GM19035 (cell line): ENCODE data around the gene JHY.

Experiments
- ATAC-seq: cut with Tn5 transposase; IDR thresholded peaks from one replicate; pipeline ENCODE4 v1.9.1; 2021; ENCODE audit not compliant: unreplicated experiment

The JHY gene

GRCh38 chr11:122871302-122871701, 11.3 kb upstream of the JHY start:
- ATAC-seq: no peak

GRCh38 chr11:122872046-122872445, 10.5 kb upstream of the JHY start:
- ATAC-seq: no peak

GRCh38 chr11:122874991-122875390, 7.6 kb upstream of the JHY start:
- ATAC-seq: peak; percentile 53

- no peak for ATAC-seq
Measured at GRCh38 chr11:122877732-122878131, 4.8 kb upstream of the JHY start.

- no peak for ATAC-seq
Measured at GRCh38 chr11:122879785-122880184, 2.8 kb upstream of the JHY start.

GRCh38 chr11:122882857-122883645, 492 bp downstream of the JHY start:
- peak; percentile 54 for ATAC-seq

GRCh38 chr11:122883646-122883979, 1.1 kb downstream of the JHY start:
- no peak for ATAC-seq

- ATAC-seq: no peak
Measured at GRCh38 chr11:122888162-122888561, 5.6 kb downstream of the JHY start.

- no peak for ATAC-seq
Measured at GRCh38 chr11:122893131-122893530, 10.6 kb downstream of the JHY start.

GRCh38 chr11:122895563-122895962, 13.0 kb downstream of the JHY start:
- no peak for ATAC-seq

GRCh38 chr11:122897606-122898210, 15.1 kb downstream of the JHY start:
- ATAC-seq: no peak

GRCh38 chr11:122898799-122899198, 16.2 kb downstream of the JHY start:
- no peak for ATAC-seq

- ATAC-seq: no peak
Measured at GRCh38 chr11:122900587-122901202, 18.1 kb downstream of the JHY start.

- no peak for ATAC-seq
Measured at GRCh38 chr11:122902951-122903350, 20.4 kb downstream of the JHY start.

GRCh38 chr11:122910775-122911174, 28.2 kb downstream of the JHY start:
- ATAC-seq: no peak

GRCh38 chr11:122917311-122917710, 34.8 kb downstream of the JHY start:
- no peak for ATAC-seq

- no peak for ATAC-seq
Measured at GRCh38 chr11:122918734-122919133, 36.2 kb downstream of the JHY start.

- ATAC-seq: no peak
Measured at GRCh38 chr11:122920579-122920978, 38.0 kb downstream of the JHY start.

- no peak for ATAC-seq
Measured at GRCh38 chr11:122922893-122923292, 40.3 kb downstream of the JHY start.

GRCh38 chr11:122923302-122923701, 40.7 kb downstream of the JHY start:
- no peak for ATAC-seq

- ATAC-seq: no peak
Measured at GRCh38 chr11:122931510-122931909, 49.0 kb downstream of the JHY start.

GRCh38 chr11:122933416-122933815, 50.9 kb downstream of the JHY start:
- ATAC-seq: no peak
